HG03460 (cell line): ENCODE results near the gene CERS6.

Experiments
- ATAC-seq: cut with Tn5 transposase; IDR thresholded peaks from one replicate; pipeline ENCODE4 v1.9.1; 2021; ENCODE audit not compliant: unreplicated experiment

Gene CERS6

GRCh38 chr2:168819050-168819715 is 363.1 kb downstream of the CERS6 start:
- ATAC-seq: no peak

- ATAC-seq: no peak
Observed at GRCh38 chr2:168819829-168820489, 363.9 kb downstream of the CERS6 start.

GRCh38 chr2:168821577-168821976 is 365.5 kb downstream of the CERS6 start:
- no peak for ATAC-seq

GRCh38 chr2:168821992-168822391 is 365.9 kb downstream of the CERS6 start:
- ATAC-seq: no peak
